IMR-90 (cell line): Measurements from ENCODE around the gene COL4A5.

ENCODE experiments used
- CTCF ChIP-seq: conservative IDR thresholded peaks from 2 replicates; pipeline ENCODE4 v1.5.1; 2012; ENCODE audit warnings: mild to moderate bottlenecking, low read depth, low read length, improper control_type of control experiment
- POLR2A ChIP-seq: IDR thresholded peaks from 2 replicates; pipeline ENCODE4 v1.6.1; 2012; ENCODE audit warnings: mild to moderate bottlenecking, low read depth, low read length

- no peak for TF ChIP-seq CTCF
- TF ChIP-seq POLR2A: no peak
These were observed 24.5 kb upstream of the COL4A5 start for GRCh38 chrX:108415146-108415545.
